Activated CD4-positive, alpha-beta T cell treated with anti-CD3 and anti-CD28 coated beads, Interleukin-2, amount 50 U/mL, for 1 hour (primary cell): ENCODE data around the gene CCDC28B.
"Not testable (repeated sequence)": the region's sequence is repeated elsewhere in the genome, so short reads cannot be mapped to it uniquely, and the experiment has no call there.

Source experiments
- DNase-seq: peaks from one replicate; pipeline ENCODE4 v3.0.0-alpha.2; 2020

CCDC28B gene

DNA sequence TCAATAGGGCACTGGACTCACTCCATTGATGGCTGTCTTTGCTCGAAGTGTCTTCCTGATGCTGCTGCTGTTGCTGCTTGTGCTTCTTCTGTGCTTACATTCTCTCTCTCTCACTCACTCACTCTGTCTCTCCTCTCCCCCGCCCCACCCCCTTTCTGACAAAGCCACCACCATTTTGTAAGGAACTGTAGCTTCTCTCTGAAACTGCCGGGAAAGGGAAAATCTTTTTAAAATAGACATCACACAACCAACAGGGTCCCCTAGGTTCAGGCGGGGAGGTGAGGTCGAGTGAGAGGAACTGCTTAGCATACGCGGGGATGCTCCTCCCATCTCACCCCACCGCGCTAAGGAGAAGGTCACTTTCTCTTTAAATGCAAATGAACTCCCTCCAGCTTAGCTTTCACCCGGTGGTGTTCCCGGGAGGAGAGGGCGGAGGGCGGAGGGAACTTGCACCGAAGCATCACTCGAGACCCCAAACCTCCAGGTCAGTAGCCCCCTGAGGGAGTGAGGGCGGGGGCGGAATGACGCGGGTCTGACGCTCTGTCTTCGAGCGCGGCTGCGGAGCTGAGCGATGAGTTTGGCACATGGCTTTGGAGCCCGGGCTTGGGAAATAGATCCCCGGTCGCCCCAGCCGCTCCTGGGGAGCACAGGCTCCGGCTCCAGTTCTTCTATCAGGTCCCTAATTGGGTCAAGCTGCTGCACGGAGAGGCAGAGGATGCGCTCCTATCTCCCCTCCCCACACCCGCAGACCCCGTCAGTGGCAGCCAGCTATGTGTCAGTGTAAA, at the start of gene CCDC28B:
TSS of gene CCDC28B (plus strand) at position 370 of the 785 bp plus-strand sequence. CDS start 1,341 bp downstream, outside the sequence.
- DNase-seq, result peak; percentile 38

DNA sequence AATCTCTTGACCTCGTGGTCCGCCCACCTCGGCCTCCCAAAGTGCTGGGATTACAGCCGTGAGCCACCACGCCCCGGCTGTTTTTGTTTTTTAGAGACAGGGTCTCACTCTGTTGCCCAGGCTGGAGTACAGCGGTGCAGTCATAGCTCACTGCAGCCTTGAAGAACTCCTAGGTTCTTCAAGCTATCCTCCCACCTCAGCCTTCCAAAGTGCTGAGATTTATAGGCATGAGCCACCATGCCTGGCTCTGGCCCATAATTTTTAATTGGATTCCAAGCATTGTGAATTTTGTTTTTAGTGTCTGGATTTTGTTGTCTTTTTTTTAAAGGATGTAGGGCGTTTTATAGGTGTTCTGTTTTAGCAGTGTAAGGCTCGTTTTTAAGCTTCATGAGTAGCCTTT, 49.5 kb upstream of the CCDC28B start:
- no peak for DNase-seq

DNA sequence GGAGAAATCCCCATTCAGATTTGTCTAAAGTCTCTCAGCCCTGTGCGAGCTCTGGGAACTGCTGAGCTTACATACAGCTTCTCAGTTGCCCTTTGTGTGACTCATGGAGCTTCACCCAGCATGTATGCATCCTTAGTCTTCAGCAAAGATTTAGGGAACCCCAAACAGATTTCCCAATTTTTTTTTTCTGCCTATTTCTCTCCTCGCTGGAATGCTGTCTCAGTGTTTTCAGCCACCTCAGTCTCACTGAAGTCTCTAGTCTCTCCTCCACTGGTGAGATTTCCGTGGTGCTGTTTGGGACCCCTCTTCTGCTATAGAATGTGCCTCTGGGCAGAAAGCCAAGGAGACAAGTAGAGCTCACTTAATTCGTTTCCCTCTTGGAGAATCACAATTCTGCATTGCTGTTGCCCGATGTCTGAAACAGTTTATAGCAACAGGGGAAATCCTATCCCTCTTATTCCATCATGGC, 49.0 kb upstream of the CCDC28B start:
- DNase-seq, result no peak

DNA sequence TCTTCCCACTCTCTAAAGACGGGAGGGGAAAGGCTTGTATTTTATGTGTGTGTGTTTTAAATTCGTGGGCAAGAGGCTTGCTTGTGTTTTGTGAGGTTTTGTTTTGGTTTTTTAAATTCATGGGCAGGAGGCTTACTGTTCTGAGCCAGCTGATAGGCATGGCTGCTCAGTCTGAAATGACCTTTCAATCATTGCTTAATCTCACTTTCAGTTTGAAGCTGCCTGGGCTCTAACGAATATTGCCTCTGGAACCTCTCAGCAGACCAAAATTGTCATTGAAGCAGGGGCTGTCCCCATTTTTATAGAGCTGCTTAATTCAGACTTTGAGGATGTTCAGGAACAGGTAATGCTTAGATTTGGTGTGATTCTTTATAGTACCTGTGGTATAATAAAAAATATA, 41.2 kb upstream of the CCDC28B start:
- DNase-seq, result no peak

DNA sequence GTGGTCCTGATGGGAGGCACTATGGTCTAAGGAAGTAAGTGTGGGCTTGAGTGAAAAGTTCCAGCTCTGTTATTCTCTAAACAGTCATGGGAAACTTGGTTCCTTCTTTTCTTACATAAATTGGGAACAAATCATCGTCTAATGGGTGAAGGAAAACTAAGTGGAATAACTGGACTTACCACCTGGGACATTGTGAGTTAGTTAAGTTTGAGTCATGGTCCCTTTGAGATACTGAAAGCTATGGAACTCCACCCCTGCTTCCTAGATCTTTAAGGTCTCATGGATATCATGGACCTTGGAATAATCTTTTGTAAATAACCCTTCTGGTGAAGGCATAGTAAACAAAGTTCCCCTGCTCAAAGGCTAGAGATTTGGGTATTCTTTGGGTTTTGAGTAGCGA, 37.0 kb upstream of the CCDC28B start:
- DNase-seq, result no peak

DNA sequence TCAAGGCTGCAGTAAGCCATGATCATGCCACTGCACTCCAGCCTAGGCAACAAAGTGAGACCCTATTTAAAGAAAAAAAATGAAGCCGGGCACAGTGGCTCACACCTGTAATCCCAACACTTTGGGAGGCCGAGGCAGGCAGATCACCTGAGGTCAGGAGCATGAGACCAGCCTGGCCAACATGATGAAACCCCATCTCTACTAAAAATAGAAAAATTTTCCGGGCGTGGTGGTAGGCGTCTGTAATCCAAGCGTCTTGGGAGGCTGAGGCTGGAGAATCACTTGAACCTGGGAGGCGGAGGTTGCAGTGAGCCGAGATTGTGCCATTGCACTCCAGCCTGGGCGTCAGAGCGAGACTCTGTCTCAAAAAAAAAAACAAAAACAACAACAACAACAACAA, 34.8 kb upstream of the CCDC28B start:
- DNase-seq, result not testable (repeated sequence)

DNA sequence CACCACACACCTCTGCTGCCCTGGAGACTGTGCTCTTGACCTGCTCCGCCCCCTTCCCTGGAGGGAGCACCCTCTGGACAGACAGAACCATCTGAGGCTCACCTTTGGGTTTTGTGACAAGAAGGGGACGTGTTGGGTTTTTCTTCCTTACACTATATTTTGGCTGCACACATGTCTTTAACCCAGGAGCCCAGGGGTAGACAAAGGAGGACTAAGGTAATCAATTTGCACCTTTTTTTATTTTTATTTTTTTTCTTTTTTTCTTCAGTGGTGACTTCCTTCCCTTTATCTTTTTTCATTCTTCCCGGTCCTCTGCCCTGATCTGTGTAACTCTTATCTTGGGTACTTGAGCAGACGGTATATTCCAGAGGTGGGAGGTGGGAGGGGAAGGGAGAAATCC, 29.4 kb upstream of the CCDC28B start:
- no peak for DNase-seq

DNA sequence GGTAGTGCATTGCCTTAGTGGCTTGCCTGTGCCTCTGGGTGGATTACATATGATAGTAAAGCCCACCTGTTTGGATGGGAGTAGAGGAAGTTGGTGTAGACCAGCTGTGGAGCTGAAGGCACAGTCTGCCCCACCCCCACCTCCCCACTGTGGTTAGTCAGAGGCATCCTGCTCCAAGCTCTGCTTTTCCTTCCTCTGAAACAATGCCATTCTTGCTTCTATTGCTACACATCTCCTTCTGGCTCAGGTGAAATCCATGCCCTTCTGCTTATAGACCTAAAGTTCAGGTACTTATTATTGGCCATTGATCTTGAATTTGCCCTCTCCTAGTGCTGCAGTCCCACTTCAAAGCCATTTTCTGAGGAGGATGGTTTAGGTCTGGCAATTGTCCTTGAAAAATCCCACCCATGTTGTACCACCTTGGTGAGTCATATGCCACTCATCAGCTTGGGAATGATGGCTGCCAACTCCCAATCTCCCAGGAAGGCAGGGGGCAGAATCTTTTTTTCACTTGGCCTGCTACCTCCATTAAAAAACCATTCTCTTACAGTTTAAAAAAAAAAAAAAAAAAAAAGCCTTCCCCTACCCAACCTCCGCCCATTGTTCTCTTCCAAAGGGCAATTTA, 27.7 kb upstream of the CCDC28B start:
- DNase-seq, result no peak

DNA sequence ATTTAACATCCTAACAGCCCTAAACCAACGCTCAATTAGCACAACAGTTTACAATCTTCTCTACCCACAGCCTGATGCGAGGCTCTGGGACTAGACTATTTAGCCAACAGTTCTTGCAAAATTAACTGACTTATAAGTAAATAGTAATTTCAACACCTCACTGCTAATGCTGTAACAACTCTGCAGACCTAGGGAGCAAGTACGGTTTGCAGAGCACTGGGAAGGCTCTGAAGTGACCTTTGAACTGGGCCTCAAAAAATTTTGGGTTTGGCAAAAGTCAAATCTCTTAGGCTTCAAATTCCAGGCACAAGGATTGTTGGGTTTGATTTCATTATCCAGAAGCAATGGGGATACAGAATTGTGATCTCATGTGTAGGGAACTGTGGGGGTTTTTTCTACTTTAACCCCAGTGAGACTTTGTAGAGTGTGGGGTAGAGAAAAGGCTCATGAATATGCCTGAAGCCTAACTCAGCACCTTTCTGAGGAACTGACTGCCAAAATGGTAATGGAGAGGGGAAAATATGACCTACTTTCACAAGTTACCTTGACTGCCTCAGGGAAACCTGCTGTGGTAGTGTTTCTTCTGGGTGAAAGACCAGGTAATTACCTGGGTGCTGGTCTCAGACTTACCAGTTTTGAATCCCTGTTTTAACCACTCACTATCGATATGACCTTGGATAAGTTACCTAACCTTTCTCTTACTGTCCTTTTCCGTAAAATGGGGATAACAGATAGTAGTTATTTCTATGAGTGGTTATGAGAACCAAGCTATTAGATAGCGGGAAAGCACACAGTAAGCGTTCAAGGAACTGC, 21.8 kb upstream of the CCDC28B start:
- DNase-seq, result no peak

DNA sequence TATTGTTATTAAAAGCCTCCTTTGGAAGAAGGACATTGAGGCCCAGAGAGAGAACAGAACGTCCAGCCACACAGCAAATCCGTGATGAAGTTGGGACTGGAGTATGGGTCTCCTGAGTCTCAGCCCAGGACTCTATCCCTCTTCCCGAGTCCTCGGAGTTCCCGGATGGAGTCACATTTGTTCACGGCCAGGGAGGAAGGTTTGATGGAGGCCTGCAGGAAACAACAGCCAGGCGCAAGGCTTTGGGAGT, 21.3 kb upstream of the CCDC28B start:
- no peak for DNase-seq

DNA sequence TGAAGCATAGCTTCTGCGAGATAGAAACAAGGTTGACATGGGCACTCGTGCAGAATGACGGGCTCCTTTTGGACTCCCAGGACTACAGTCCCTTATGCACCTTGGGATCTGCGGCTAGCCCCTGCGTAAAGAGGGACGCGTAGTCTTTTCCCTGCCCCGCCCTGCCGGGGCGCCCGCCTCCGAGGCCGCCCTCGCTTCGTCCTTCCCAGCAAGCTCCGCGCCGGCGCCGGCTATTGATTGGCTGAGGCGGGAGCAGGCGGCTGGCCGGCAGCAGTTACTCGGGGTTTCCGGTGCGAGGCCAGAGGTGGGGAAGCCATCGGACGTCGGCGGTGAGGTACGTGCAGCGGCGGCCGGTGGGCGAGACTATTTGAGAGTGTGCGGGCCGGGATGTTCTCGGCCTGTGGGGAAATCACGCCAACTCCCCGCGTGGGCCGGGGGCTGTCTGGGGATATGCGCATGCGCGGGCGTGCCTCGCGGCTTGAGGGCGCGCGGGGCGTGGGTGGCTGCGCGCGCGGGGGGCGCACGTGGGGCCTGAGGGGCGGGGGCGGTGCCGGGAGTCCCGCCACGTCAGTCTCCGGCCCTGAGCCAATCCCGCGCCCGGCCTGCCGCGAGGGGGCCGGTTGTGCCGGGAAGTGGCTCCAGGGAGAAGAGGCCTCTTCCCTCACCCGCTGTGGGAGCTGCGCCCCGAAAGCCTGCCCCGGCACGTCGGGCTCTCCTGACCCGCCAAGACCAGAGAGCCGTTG, 20.8 kb upstream of the CCDC28B start, which contains the start of gene TXLNA:
TSS of gene TXLNA (plus strand) at position 233 of the 743 bp plus-strand sequence. CDS start 671 bp downstream, outside the sequence.
- DNase-seq, result peak; percentile 83

DNA sequence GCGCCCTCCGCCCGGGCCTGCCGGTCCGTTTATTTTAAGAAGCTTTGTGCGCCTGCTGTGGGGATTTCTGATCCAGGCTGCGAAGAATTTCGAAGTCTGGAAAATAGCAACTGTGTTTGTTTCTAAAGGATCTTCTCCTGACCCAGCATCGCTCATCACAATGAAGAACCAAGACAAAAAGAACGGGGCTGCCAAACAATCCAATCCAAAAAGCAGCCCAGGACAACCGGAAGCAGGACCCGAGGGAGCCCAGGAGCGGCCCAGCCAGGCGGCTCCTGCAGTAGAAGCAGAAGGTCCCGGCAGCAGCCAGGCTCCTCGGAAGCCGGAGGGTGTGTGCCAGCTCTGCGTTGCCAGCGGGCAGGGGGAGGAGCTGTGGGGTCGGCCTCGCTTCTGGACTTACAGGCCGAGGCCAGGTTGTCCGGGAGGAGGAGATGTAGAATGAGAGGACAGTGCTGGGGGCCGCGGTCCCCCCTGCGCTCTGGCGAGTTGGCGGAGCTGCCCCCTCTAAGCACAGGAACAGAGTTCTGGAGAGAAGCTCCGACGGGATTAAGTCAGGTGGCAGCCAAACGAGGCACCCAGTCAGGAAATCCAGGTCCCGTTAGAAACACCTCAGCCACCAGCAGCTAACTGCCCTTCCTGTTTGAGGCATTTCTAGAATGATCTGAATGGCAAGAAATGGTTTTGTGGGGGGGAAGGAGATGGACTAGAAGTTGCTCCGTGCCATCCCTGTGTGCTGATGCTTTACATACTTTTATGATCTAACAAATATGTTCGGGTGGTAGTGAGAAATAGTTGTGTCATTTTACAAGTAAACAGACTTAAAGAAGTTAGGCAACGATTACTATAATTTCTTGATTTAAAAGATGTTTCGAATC, 20.0 kb upstream of the CCDC28B start:
- DNase-seq, result peak; percentile 21

DNA sequence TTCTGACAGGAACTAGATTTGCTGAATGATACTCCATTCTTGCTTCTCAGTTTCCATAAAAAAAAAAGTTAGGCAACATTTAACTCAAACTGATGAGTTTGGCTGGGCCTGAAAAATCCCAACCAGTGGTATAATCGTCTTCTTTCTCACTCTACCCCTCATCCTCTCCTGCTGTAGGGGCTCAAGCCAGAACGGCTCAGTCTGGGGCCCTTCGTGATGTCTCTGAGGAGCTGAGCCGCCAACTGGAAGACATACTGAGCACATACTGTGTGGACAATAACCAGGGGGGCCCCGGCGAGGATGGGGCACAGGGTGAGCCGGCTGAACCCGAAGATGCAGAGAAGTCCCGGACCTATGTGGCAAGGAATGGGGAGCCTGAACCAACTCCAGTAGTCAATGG, 19.3 kb upstream of the CCDC28B start:
- DNase-seq, result no peak

DNA sequence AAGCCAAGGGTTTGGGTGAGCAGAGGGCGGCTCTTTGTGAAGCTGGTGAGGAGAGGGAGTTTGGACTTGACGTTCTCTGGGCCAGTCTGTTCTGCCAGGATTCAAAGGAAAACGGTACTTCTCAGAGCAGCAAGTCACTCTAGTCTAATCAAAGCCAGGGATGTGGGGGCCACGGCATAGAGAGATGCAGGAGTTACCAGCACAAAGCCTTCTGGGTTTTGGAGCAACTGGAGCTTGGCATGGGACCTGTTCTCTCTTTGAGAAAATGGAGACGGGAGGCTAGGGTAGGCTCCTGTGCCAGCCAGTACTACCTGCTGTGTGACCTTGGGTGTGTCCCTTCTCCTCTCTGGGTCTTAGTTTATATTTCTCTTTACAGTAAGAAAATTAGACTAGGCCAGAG, 18.8 kb upstream of the CCDC28B start:
- no peak for DNase-seq

DNA sequence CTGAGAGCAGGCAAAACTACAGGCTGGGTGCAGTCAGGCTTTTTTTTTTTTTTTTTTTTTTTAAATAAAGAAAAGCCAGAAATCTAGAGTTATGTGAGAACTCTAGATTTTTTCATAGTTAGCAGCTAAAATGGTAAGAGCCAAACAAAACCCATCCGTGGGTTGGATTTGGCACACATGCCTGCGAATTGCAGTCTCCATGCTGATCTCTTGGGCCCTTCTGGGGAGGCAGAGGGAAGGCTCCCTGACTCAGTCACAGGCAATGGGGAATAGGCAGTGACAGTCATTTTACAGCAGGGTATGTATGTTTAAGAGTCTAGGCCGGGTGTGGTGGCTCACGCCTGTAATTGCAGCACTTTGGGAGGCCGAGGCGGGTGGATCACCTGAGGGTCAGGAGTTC, 18.3 kb upstream of the CCDC28B start:
- no peak for DNase-seq

DNA sequence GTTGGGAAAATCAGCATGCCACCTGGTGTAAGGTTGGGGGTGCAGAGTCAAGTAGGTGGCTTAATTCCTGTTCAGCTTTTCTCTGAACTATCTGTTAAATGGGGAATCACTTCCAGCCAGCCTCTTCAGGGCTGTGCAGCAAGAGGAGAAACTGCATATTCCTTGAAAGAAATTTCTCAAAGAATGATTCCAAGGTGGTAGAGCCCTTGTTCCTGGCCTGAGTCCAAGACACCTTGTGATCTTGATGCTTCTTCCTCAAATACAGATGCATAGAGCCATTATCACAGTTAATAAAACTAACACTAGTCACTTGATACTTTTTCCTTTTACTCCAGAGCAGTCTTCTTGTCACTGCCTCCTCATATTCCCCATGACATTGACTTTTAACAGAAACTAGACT, 15.7 kb upstream of the CCDC28B start:
- DNase-seq, result no peak

DNA sequence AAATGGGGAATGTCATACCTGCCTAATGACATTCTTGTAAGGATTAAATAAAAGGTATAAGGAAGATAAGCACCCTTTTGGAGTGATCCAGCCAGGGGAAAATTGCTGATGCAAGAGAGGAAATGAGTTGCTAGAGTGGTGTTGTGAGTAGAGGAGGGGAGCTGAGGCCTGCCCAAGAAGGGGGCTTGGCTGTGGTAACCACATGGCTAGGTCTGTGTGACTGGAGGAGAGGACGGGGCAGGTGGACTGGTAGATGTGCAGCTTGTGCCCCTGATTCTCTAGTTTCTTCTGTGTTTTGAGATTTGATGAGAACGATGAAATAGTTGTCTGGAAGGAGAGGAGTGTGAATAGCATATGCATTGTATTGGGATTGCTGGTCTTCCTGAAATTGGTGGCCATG, 14.3 kb upstream of the CCDC28B start:
- no peak for DNase-seq

DNA sequence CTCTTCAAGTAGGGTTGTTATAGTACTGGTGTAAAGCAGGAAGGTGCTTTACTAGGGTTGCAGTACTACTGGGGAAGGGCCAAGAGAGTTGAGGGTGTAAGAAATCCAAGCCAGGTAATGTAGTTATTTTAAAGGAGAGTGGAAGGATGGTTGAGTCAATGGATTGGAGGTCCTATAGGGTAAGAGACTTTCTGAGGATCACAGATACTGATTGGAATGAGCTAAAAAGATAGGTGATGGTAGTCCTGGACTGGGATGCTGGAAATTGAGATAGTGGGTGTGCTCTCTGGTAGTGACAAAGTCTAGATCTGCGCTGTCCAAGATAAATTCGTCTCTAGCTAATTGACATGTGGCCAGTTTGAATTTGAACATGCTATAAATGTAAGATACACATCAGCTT, 13.9 kb upstream of the CCDC28B start:
- DNase-seq, result no peak

DNA sequence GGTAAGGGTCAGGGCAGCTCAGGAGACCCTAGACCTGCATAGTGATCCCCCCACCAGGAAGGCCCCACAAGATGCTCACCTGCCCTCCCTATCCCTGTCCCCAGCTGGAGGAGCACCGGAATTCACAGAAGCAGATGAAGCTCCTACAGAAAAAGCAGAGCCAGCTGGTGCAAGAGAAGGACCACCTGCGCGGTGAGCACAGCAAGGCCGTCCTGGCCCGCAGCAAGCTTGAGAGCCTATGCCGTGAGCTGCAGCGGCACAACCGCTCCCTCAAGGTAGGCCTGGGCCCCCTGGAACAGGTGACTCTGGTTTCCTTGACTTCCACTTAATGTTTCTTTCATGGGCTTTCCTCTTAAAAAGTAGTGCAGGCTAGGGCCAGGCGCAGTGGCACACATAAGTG, 12.5 kb upstream of the CCDC28B start:
- DNase-seq, result no peak

DNA sequence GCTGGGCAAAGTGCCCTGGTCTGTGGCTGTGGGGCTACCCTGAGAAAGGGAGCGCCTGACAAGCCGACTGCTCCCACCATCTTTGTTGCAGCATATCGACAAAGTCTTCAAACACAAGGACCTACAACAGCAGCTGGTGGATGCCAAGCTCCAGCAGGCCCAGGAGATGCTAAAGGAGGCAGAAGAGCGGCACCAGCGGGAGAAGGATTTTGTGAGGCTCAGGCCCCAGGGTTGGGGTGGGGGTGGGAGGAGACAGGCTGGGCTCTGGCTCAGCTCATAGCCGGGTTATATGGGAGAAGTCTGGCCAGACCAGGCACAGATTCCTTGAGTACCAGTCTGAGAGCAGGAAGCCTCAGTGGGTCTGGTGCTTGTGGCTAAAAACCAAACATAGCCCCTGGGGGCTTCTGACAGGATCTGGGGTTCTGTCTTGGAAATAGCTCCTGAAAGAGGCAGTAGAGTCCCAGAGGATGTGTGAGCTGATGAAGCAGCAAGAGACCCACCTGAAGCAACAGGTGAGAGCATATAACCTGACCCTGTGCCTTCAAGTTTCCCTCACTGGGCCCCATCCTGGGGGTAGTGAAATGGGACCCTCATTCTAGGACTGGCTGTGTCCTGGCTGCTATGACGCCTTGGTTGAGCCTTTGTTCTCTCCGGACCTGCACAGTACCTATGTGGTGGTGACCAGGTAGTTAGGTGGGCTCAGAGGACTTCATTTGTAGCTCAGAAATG, 8.0 kb upstream of the CCDC28B start:
- no peak for DNase-seq

DNA sequence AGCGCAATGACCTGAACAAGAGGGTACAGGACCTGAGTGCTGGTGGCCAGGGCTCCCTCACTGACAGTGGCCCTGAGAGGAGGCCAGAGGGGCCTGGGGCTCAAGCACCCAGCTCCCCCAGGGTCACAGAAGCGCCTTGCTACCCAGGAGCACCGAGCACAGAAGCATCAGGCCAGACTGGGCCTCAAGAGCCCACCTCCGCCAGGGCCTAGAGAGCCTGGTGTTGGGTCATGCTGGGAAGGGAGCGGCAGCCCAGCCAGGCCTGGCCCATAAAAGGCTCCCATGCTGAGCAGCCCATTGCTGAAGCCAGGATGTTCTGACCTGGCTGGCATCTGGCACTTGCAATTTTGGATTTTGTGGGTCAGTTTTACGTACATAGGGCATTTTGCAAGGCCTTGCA, 5.4 kb upstream of the CCDC28B start:
- no peak for DNase-seq
